ENCODE results near the gene SPRY1.

SPRY1 gene

GRCh38 chr4:123443401-123444289 is 47.0 kb downstream of the SPRY1 start:
- no peak for DNase-seq (ENCODE audit: low read depth, low spot score)

DNA sequence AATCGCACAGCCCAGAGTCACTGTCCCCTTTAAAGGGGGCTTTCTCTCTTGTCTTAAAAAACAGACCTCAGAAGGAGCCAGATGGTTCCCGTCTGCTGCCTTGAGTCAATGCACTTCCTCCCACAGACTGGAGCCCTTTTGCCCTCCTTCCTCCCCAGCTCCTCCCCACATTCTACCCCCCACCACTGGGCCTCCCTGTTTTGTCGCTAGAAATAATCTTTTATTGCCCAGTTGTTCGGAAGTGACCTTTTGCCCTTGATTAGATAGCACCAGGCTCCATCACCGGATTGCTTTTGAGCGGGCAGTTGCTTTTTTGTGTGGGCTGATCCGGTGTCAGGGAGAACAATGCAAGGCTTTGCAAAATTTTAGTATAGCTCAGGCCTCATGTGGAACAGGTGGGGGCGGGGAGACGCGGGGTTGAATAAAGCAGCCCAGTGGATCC is 47.7 kb downstream of the SPRY1 start:
- no peak for DNase-seq (ENCODE audit: low read depth, low spot score)

GRCh38 chr4:123446865-123447474 is 50.4 kb downstream of the SPRY1 start:
- DNase-seq (ENCODE audit: low read depth, low spot score): no peak

DNA sequence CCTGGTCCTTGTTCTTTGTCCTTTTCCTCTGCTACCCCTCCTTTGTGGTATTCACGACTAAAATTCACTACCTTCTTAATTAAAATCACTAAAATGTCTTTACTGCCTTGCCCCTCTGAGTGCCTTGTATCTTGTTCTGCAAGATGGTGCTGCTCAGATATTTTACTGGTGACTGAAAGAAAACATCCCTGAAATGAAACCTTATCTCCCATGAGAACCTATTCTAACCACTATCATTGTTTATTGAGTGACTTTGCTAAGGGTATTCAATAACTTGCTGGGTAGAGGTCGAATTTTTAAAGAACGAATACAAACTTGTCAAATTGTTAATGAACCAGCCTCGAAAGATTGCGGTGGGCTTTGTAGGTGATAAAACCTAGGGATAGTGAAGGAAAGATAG is 52.8 kb downstream of the SPRY1 start:
- DNase-seq (ENCODE audit: low read depth, low spot score): no peak

DNA sequence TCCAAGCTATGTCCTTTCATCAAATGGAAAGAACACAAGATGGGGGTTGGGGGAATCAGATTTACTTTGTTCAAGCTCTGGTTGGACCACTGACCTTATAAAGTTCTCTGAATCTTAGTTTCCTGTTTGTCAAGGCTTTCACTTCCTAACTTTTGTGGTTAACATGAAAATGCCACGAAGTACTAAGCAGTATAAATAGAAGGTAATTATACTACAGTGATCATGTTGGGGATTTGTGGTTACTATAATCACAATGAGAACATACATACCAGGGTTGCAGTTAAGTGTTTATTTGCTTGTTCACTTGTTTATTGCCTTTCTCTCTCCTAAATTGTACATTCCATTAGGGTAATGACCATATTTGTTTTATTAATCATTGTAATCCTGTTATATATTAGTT is 53.2 kb downstream of the SPRY1 start:
- no peak for DNase-seq (ENCODE audit: low read depth, low spot score)

GRCh38 chr4:123450393-123450792 is 53.8 kb downstream of the SPRY1 start:
- no peak for DNase-seq (ENCODE audit: low read depth, low spot score)

GRCh38 chr4:123452616-123453015 is 56.0 kb downstream of the SPRY1 start:
- DNase-seq (ENCODE audit: low read depth, low spot score): no peak

DNA sequence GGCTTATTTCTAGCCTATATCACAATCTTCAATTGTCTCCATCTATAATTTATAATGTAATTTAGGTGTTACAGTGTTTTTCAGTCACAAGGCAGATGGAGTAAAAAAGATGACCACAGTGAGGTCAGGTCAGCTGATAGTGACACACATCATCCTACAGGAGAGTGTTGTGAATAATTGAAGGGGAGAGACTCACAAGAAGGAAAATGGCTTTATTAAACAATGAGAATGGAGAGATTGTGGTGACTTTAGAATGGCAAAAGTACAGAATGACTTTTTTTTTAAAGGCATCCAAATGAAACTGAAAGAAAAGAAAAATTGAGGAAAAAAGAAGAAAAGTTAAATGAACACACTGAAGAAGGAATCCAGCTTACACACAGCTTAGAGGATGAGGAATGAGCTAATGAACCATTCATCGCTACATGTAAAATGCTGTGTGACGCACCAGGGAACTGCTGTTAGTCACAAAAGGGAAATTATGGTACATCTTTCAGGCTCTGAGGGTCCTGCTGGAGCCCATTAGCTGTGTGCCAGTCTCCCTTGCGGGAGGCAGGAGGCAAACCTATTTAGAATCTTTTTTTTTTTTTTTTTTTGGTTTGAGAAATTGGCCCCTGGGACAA is 56.6 kb downstream of the SPRY1 start:
- DNase-seq (ENCODE audit: low read depth, low spot score): no peak
